H9 (cell line): Measurements from ENCODE around the gene DNAAF5. TPM values are rescaled to one million over a fixed set of nuclear protein-coding genes. Genes with fewer than 3 reads are reported as not detected.

Experiments used
- DNase-seq: peaks from one replicate; pipeline ENCODE4 v3.0.0-alpha.2; 2017
- H2AFZ ChIP-seq: one replicate; pipeline ENCODE4 v1.6.1; 2013; ENCODE audit warnings: mild to moderate bottlenecking, low read length, control low read depth, moderate library complexity
- H2AK5ac ChIP-seq: 2 replicates; pipeline ENCODE4 v1.6.1; 2013; ENCODE audit warnings: low read length, control low read depth, mixed read lengths; ENCODE audit not compliant: insufficient read length
- H2BK120ac ChIP-seq: one replicate; pipeline ENCODE4 v1.6.1; 2013; ENCODE audit warnings: low read depth, mild to moderate bottlenecking, low read length, control low read depth, inconsistent platforms; ENCODE audit not compliant: poor library complexity, severe bottlenecking
- H2BK12ac ChIP-seq: 2 replicates; pipeline ENCODE4 v1.6.1; 2013; ENCODE audit warnings: low read length, control low read depth, mixed read lengths, low read depth; ENCODE audit not compliant: insufficient read length
- H2BK15ac ChIP-seq: 2 replicates; pipeline ENCODE4 v1.6.1; 2013; ENCODE audit warnings: low read depth, low read length, control low read depth
- H2BK20ac ChIP-seq: one replicate; pipeline ENCODE4 v1.6.1; 2013; ENCODE audit warnings: low read depth, mild to moderate bottlenecking, low read length, control low read depth, inconsistent platforms; ENCODE audit not compliant: poor library complexity, severe bottlenecking
- H2BK5ac ChIP-seq: 2 replicates; pipeline ENCODE4 v1.6.1; 2013; ENCODE audit warnings: low read length, control low read depth, mixed read lengths; ENCODE audit not compliant: insufficient read length
- H3K14ac ChIP-seq: 2 replicates; pipeline ENCODE4 v1.6.1; 2013; ENCODE audit warnings: low read length, control low read depth; ENCODE audit not compliant: insufficient read depth
- H3K18ac ChIP-seq: 2 replicates; pipeline ENCODE4 v1.6.1; 2013; ENCODE audit warnings: low read depth, mild to moderate bottlenecking, mixed read lengths, low read length, control low read depth; ENCODE audit not compliant: insufficient read length
- H3K23ac ChIP-seq: 2 replicates; pipeline ENCODE4 v1.6.1; 2013; ENCODE audit warnings: low read length, control low read depth, mixed read lengths, low read depth; ENCODE audit not compliant: insufficient read length
- H3K23me2 ChIP-seq: 2 replicates; pipeline ENCODE4 v1.6.1; 2013; ENCODE audit warnings: low read depth, mild to moderate bottlenecking, mixed read lengths, low read length, control low read depth; ENCODE audit not compliant: insufficient read length, poor library complexity, severe bottlenecking
- H3K27ac ChIP-seq: 2 replicates; pipeline ENCODE4 v1.5.1; 2013; ENCODE audit warnings: low read length, control low read depth, mixed read lengths, low read depth; ENCODE audit not compliant: insufficient read length
- H3K27me3 ChIP-seq: 2 replicates; pipeline ENCODE4 v1.6.1; 2013; ENCODE audit warnings: low read length, control low read depth, inconsistent platforms; ENCODE audit not compliant: insufficient read depth
- H3K4ac ChIP-seq: 2 replicates; pipeline ENCODE4 v1.6.1; 2013; ENCODE audit warnings: low read depth, mild to moderate bottlenecking, control low read depth, inconsistent platforms, low read length, moderate library complexity
- H3K4me1 ChIP-seq: 2 replicates; pipeline ENCODE4 v1.6.1; 2013; ENCODE audit warnings: low read length, control low read depth, inconsistent platforms; ENCODE audit not compliant: insufficient read depth
- H3K4me2 ChIP-seq: 2 replicates; pipeline ENCODE4 v1.6.1; 2013; ENCODE audit warnings: low read length, control low read depth, mixed read lengths; ENCODE audit not compliant: insufficient read length, insufficient read depth
- H3K56ac ChIP-seq: 2 replicates; pipeline ENCODE4 v1.6.1; 2013; ENCODE audit warnings: low read depth, mild to moderate bottlenecking, mixed read lengths, low read length, control low read depth; ENCODE audit not compliant: insufficient read length
- H3K79me1 ChIP-seq: 2 replicates; pipeline ENCODE4 v1.6.1; 2013; ENCODE audit warnings: low read depth, mild to moderate bottlenecking, moderate library complexity, low read length, control low read depth, inconsistent platforms; ENCODE audit not compliant: insufficient read depth, poor library complexity, severe bottlenecking
- H3K79me2 ChIP-seq: 2 replicates; pipeline ENCODE4 v1.6.1; 2013; ENCODE audit warnings: low read length, control low read depth, inconsistent platforms; ENCODE audit not compliant: insufficient read depth
- H3K9ac ChIP-seq: 2 replicates; pipeline ENCODE4 v1.6.1; 2013; ENCODE audit warnings: low read length, control low read depth, mixed read lengths; ENCODE audit not compliant: insufficient read length; ENCODE audit errors: extremely low read depth
- H3K9me3 ChIP-seq: one replicate; pipeline ENCODE4 v1.6.1; 2013; ENCODE audit warnings: low read depth, low read length, inconsistent platforms; ENCODE audit not compliant: control insufficient read depth
- H3T11ph ChIP-seq: one replicate; pipeline ENCODE4 v1.6.1; 2013; ENCODE audit warnings: mild to moderate bottlenecking, low read length, control low read depth, inconsistent platforms
- H4K20me1 ChIP-seq: one replicate; pipeline ENCODE4 v1.6.1; 2013; ENCODE audit not compliant: control insufficient read depth, insufficient read length, insufficient read depth
- H4K5ac ChIP-seq: 2 replicates; pipeline ENCODE4 v1.6.1; 2013; ENCODE audit warnings: low read depth, mild to moderate bottlenecking, mixed read lengths, low read length, control low read depth; ENCODE audit not compliant: insufficient read length
- H4K8ac ChIP-seq: replicated peaks from 2 replicates; pipeline ENCODE4 v1.6.1; 2013; ENCODE audit warnings: low read length, control low read depth, mixed read lengths, low read depth; ENCODE audit not compliant: insufficient read length
- H4K91ac ChIP-seq: 2 replicates; pipeline ENCODE4 v1.6.1; 2013; ENCODE audit warnings: low read depth, mild to moderate bottlenecking, moderate library complexity, mixed read lengths, low read length, control low read depth; ENCODE audit not compliant: insufficient read length
- H3K27ac Mint-ChIP-seq, 3 experiments: 2 replicates in 2 of 3; 3 replicates in 1 of 3; pipeline ENCODE4 v1.8.0; 2020 to 2021; ENCODE audit warnings: mixed read lengths in 3 of 3, mild to moderate bottlenecking in 1 of 3, moderate library complexity in 1 of 3
- H3K27me3 Mint-ChIP-seq: 2 replicates; pipeline ENCODE4 v1.8.0; 2021; ENCODE audit warnings: low read depth, mild to moderate bottlenecking, moderate library complexity, mixed read lengths
- H3K36me3 Mint-ChIP-seq, 3 experiments: 2 replicates in 2 of 3; 3 replicates in 1 of 3; pipeline ENCODE4 v1.8.0; 2020 to 2021; ENCODE audit warnings: low read depth in 3 of 3, mixed read lengths in 3 of 3; ENCODE audit not compliant: insufficient read depth in 1 of 3
- H3K4me1 Mint-ChIP-seq, 2 experiments: 2 replicates each; pipeline ENCODE4 v1.8.0; 2020; ENCODE audit warnings: mixed read lengths in 2 of 2
- H3K4me3 Mint-ChIP-seq, 2 experiments: 2 replicates in 1 of 2; 3 replicates in 1 of 2; pipeline ENCODE4 v1.8.0; 2020 to 2021; ENCODE audit warnings: mild to moderate bottlenecking in 2 of 2, mixed read lengths in 2 of 2, moderate library complexity in 1 of 2
- H3K9me3 Mint-ChIP-seq, 2 experiments: 2 replicates in 1 of 2; 3 replicates in 1 of 2; pipeline ENCODE4 v1.8.0; 2020; ENCODE audit warnings: mild to moderate bottlenecking in 2 of 2, mixed read lengths in 2 of 2, moderate library complexity in 1 of 2
- CTCF ChIP-seq: fragments of 200-600 bp; sonication (generic); conservative IDR thresholded peaks from 3 replicates; pipeline ENCODE4 v1.8.0; 2021; ENCODE audit warnings: antibody characterized with exemption, mild to moderate bottlenecking
- WGBS: extraction: QIAGEN DNeasy Blood & Tissue Kit; methylation state at CpG from one replicate; pipeline ENCODE4 v1.1.7; 2013; ENCODE audit warnings: missing lambda C conversion rate, low lambda C conversion rate, mixed read lengths; ENCODE audit not compliant: insufficient read length; ENCODE audit errors: extremely low coverage; 5-methylcytosine and 5-hydroxymethylcytosine counted together
- total RNA-seq: library from RNA; stranded (reverse); gene quantifications from 2 replicates; pipeline ENCODE4 v1.2.1, GENCODE V29; 2021

Gene DNAAF5
- total RNA-seq, 1 experiment from 2014 or later: 43.5 TPM

- Histone ChIP-seq H3K18ac (no peak overlapping the region), H2BK15ac (no peak overlapping the region), H3K9me3 (peaks cover 15% of the 10 kb centered on the region), H2BK12ac (no peak overlapping the region), H3K27me3 (no peaks in the 10 kb centered on the region), H3K23ac (no peak overlapping the region), H3K79me2 (peaks cover 14% of the 10 kb centered on the region; the same call in 1 of the 2 replicates), H3T11ph (no peak overlapping the region), H3K23me2 (no peaks in the 10 kb centered on the region), H4K8ac (no peak overlapping the region), H4K5ac (no peak overlapping the region), H4K20me1 (no peaks in the 10 kb centered on the region), H2AFZ (no peak overlapping the region), H4K91ac (no peak overlapping the region), H3K9ac (no peak overlapping the region), H3K4ac (no peak overlapping the region), H2BK5ac (no peak overlapping the region), H3K56ac (no peak overlapping the region), H2BK120ac (no peak overlapping the region), H3K4me2 (no peak overlapping the region), H2AK5ac (no peak overlapping the region), H3K79me1 (no peaks in the 10 kb centered on the region), H3K27ac (no peak overlapping the region), H3K14ac (no peak overlapping the region), H3K4me1 (no peaks in the 10 kb centered on the region), H2BK20ac (no peak overlapping the region)
- WGBS: no CpG with 5 or more reads among the region's 4 CpGs
- 0 out of 4 replicates have a peak, but pooled peaks cover 0 to 2% of the 10 kb centered on the region in 2 experiments for H3K4me1 Mint-ChIP-seq
- no peak overlapping the region for H3K4me3 Mint-ChIP-seq
- peaks cover 13 to 32% (median 15%) of the 10 kb centered on the region in 3 experiments for H3K36me3 Mint-ChIP-seq
- H3K27ac Mint-ChIP-seq: no peak overlapping the region
- no peak for TF ChIP-seq CTCF
- no peaks in the 10 kb centered on the region for H3K27me3 Mint-ChIP-seq
- no peaks in the 10 kb centered on the region; a peak in 2 of 5 replicates for H3K9me3 Mint-ChIP-seq
- DNase-seq: no peak
Observed at GRCh38 chr7:734214-734613, 7.7 kb downstream of the DNAAF5 start.
